K562 (cell line): ENCODE data around the gene DNER. TPM values are rescaled to one million over a fixed set of nuclear protein-coding genes. Genes with fewer than 3 reads are reported as not detected.

Source experiments
- CHD7 ChIP-seq: fragments of 200-600 bp; sonication (generic); IDR thresholded peaks from one replicate; pipeline ENCODE4 v1.6.1; 2012; ENCODE audit warnings: mild to moderate bottlenecking, low read depth, low read length, inconsistent platforms
- polyA plus RNA-seq, 8 experiments: library from polyadenylated mRNA; depleted of rRNA in 4 of 8; stranded (reverse) in 5 of 8; unstranded in 3 of 8; fragments of >200 nt; fragmentation: Nextera tagmentation in 2 of 8; fragmentation: Illumina TruSeq in 1 of 8; extraction: Ambion mirVana in 2 of 8; extraction: Trizol in 1 of 8; gene quantifications; 2 replicates each; pipeline versions ENCODE4 v1.2.1 to v1.2.3, GENCODE V29; 2011 to 2014; ENCODE audit warnings: inconsistent platforms in 1 of 8, missing spikeins in 1 of 8
- total RNA-seq, 7 experiments: library from RNA; depleted of rRNA in 6 of 7; stranded (reverse); fragments of >200 nt in 6 of 7; fragmentation: Illumina TruSeq in 2 of 7; extraction: Trizol in 2 of 7; gene quantifications; 2 replicates each; pipeline versions ENCODE4 v1.2.1 to v1.2.3, GENCODE V29; 2011 to 2021; ENCODE audit warnings: low replicate concordance in 1 of 7

DNER gene
- total and polyA plus RNA-seq, 9 of the 15 experiments (the other 6 are each of a cell fraction or from before 2014, with no cell fraction given): not detected

GRCh38 chr2:229511524-229511923, 202.8 kb downstream of the DNER start (continued):
- TF ChIP-seq CHD7: no peak
